Endothelial cell of umbilical vein (primary cell): Measurements from ENCODE around the gene NSD2. TPM values are rescaled to one million over a fixed set of nuclear protein-coding genes. Genes with fewer than 3 reads are reported as not detected.

Experiments used
- BruUV-seq: library from RNA; stranded (reverse); fragments of 400-500 nt; replicated peaks from 2 replicates; lab custom pipeline; 2021; lab: Mats Ljungman, UMichigan
- CTCF ChIA-PET: fragments of 300-600, 350-600 bp; sonication (Branson Sonifier 250); formaldehyde crosslinking; loops from one replicate; lab custom pipeline; 2021; ENCODE audit warnings: antibody characterized with exemption, inconsistent platforms; lab: Charles Lee
- POLR2A ChIA-PET: fragments of 300-600, 350-600 bp; sonication (Branson Sonifier 250); formaldehyde crosslinking; loops from one replicate; lab custom pipeline; 2021; ENCODE audit warnings: antibody characterized with exemption, inconsistent platforms; lab: Charles Lee
- DNase-seq: peaks from one replicate; pipeline ENCODE4 v3.0.0-alpha.2; 2011; ENCODE audit warnings: low read depth, low spot score
- FAIRE-seq: peaks from 2 replicates; lab custom pipeline; 2011; peaks lifted over from hg19 to GRCh38; lab: Jason Lieb, UNC
- H2AFZ ChIP-seq: 2 replicates; pipeline ENCODE4 v1.6.0; 2012; ENCODE audit warnings: low read depth, low read length, control low read depth, inconsistent platforms
- H3K27ac ChIP-seq: 2 replicates; pipeline ENCODE4 v1.5.1; 2011; ENCODE audit warnings: low read depth, mild to moderate bottlenecking, control low read depth, low read length, moderate library complexity; ENCODE audit not compliant: insufficient read depth
- H3K27me3 ChIP-seq, 2 experiments: 2 replicates each; pipeline versions ENCODE4 v1.6.0 to v1.6.1; 2011; ENCODE audit warnings: low read length in 2 of 2, mixed read lengths in 1 of 2; ENCODE audit not compliant: control insufficient read depth in 2 of 2, insufficient read depth in 2 of 2
- H3K36me3 ChIP-seq, 2 experiments: 2 replicates in 1 of 2; 3 replicates in 1 of 2; pipeline ENCODE4 v1.5.1; 2011; ENCODE audit warnings: low read length in 2 of 2, mild to moderate bottlenecking in 1 of 2, moderate library complexity in 1 of 2; ENCODE audit not compliant: control insufficient read depth in 2 of 2, insufficient read depth in 2 of 2; ENCODE audit errors: extremely low read depth in 1 of 2
- H3K4me1 ChIP-seq: 3 replicates; pipeline ENCODE4 v1.5.1; 2011; ENCODE audit warnings: mild to moderate bottlenecking, low read length; ENCODE audit not compliant: control insufficient read depth, insufficient read depth; ENCODE audit errors: extremely low read depth
- H3K4me2 ChIP-seq: 2 replicates; pipeline ENCODE4 v1.6.1; 2011; ENCODE audit warnings: low read length, control low read depth, mixed read lengths; ENCODE audit not compliant: insufficient read depth
- H3K4me3 ChIP-seq, 3 experiments: fragments of 200-600 bp in 1 of 3; sonication (generic), shearing (Covaris generic) in 1 of 3; replicated peaks in 1 of 3; 2 replicates each; pipeline ENCODE4 v1.5.1; 2011 to 2016; ENCODE audit warnings: control low read depth in 3 of 3, low read length in 3 of 3, mild to moderate bottlenecking in 2 of 3, inconsistent platforms in 1 of 3, low read depth in 1 of 3, moderate library complexity in 1 of 3; ENCODE audit not compliant: insufficient read depth in 1 of 3
- H3K79me2 ChIP-seq: 2 replicates; pipeline ENCODE4 v1.6.0; 2012; ENCODE audit warnings: low read length, inconsistent platforms; ENCODE audit not compliant: control insufficient read depth, insufficient read depth
- H3K9ac ChIP-seq: replicated peaks from 2 replicates; pipeline ENCODE3; 2011; ENCODE audit warnings: low read length, control low read depth; ENCODE audit not compliant: insufficient read depth; ENCODE audit errors: extremely low read depth
- H3K9me1 ChIP-seq: replicated peaks from 3 replicates; pipeline ENCODE4 v1.6.0; 2011; ENCODE audit warnings: mild to moderate bottlenecking, low read length; ENCODE audit not compliant: control insufficient read depth, insufficient read depth; ENCODE audit errors: extremely low read depth
- H3K9me3 ChIP-seq: replicated peaks from 2 replicates; pipeline ENCODE4 v1.5.1; 2012; ENCODE audit warnings: low read length, inconsistent platforms; ENCODE audit not compliant: control insufficient read depth, insufficient read depth
- H4K20me1 ChIP-seq: replicated peaks from 2 replicates; pipeline ENCODE3; 2011; ENCODE audit warnings: mild to moderate bottlenecking, low read length; ENCODE audit not compliant: control insufficient read depth, insufficient read depth; ENCODE audit errors: extremely low read depth
- CTCF ChIP-seq, 2 donors: IDR thresholded peaks; 1 replicate in 1 of 2; 2 replicates in 1 of 2; pipeline ENCODE4 v1.5.1; 2011; ENCODE audit warnings: low read length in 2 of 2, mild to moderate bottlenecking in 2 of 2, moderate library complexity in 2 of 2, control low read depth in 1 of 2, inconsistent platforms in 1 of 2, low read depth in 1 of 2; ENCODE audit not compliant: insufficient read depth in 1 of 2; ENCODE audit errors: extremely low read depth in 1 of 2
- EZH2 ChIP-seq: IDR thresholded peaks from 2 replicates; pipeline ENCODE4 v1.6.1; 2012; ENCODE audit warnings: borderline replicate concordance, low read depth, mild to moderate bottlenecking, moderate library complexity, low read length, inconsistent platforms; ENCODE audit not compliant: severe bottlenecking
- FOS ChIP-seq: IDR thresholded peaks from 2 replicates; pipeline ENCODE4 v1.6.1; 2011; ENCODE audit warnings: mild to moderate bottlenecking, low read length, moderate library complexity, borderline replicate concordance; ENCODE audit not compliant: insufficient read depth
- GATA2 ChIP-seq: IDR thresholded peaks from 2 replicates; pipeline ENCODE4 v1.7.0; 2011; ENCODE audit warnings: low read depth, mild to moderate bottlenecking, moderate library complexity, mixed read lengths, low read length; ENCODE audit not compliant: insufficient read length, insufficient read depth
- JUN ChIP-seq: IDR thresholded peaks from 2 replicates; pipeline ENCODE4 v1.6.1; 2011; ENCODE audit warnings: borderline replicate concordance, low read depth; ENCODE audit not compliant: insufficient read length, insufficient read depth
- MAX ChIP-seq: IDR thresholded peaks from 2 replicates; pipeline ENCODE4 v1.6.1; 2011; ENCODE audit not compliant: insufficient read depth, insufficient read length
- MYC ChIP-seq: IDR thresholded peaks from one replicate; pipeline ENCODE4 v1.6.1; 2011; ENCODE audit warnings: mild to moderate bottlenecking, low read depth, low read length
- POLR2A ChIP-seq: IDR thresholded peaks from 2 replicates; pipeline ENCODE4 v1.6.1; 2012; ENCODE audit warnings: low read depth, mild to moderate bottlenecking, control low read depth, low read length
- POLR2AphosphoS5 ChIP-seq: IDR thresholded peaks from 2 replicates; pipeline ENCODE4 v1.6.1; 2012; ENCODE audit warnings: low read depth, mild to moderate bottlenecking, control low read depth, low read length, moderate library complexity; ENCODE audit not compliant: insufficient read depth
- dilution Hi-C: fragments of 300-500 bp; cut with MboI; formaldehyde crosslinking; loops from one replicate; pipeline ENCODE4 v1.15.0; 2019; ENCODE audit warnings: low sequenced_read_pairs; ENCODE audit not compliant: extremely low pct_ligation_motif_present
- intact Hi-C: fragments of 100-400 bp; cut with micrococcal nuclease; formaldehyde crosslinking; loops from one replicate; pipeline ENCODE4 v1.10.0; 2022
- polyA plus RNA-seq, 4 experiments: library from polyadenylated mRNA; depleted of rRNA in 3 of 4; stranded (reverse) in 3 of 4; unstranded in 1 of 4; fragments of >200 nt; gene quantifications; 2 replicates each; pipeline versions ENCODE4 v1.2.1 to v1.2.3, GENCODE V29; 2011 to 2012; ENCODE audit warnings: missing spikeins in 1 of 4
- total RNA-seq: library from RNA; stranded (reverse); gene quantifications from 2 replicates; pipeline ENCODE4 v1.2.3, GENCODE V29; 2021

Gene NSD2
- total and polyA plus RNA-seq, 2 donors (not counting 3 experiments of a cell fraction or from before 2014, with no cell fraction given), result 31.3 to 171 TPM

GRCh38 chr4:1939664-1940509, 68.7 kb downstream of the NSD2 start:
- H3K36me3 ChIP-seq, result peaks cover 12 to 28% of the 10 kb centered on the region in 2 experiments
- peak overlapping the region; percentile 38 for H3K27ac ChIP-seq
- FAIRE-seq (peak; percentile 90), DNase-seq (peak; percentile 83)
- no peaks in the 10 kb centered on the region for H3K9me3 ChIP-seq
- H3K4me2 ChIP-seq, result peak overlapping the region; percentile 20
- no TSS peak for BruUV-seq
- TF ChIP-seq FOS (peak; percentile 43), POLR2A (no peak)
- POLR2A ChIA-PET, result no interaction called here
- CTCF ChIA-PET, result interaction anchor here (1.3 kb wide), 1 partner anchor 29 kb away, joined by 5 read pairs; no protein-coding TSS in a partner anchor
- dilution Hi-C loops, result no loop called here
- H3K4me1 ChIP-seq, result peaks cover 17% of the 10 kb centered on the region
- H3K27me3 ChIP-seq, result no peaks in the 10 kb centered on the region
- no peak overlapping the region for H3K4me3 ChIP-seq
- H3K9ac ChIP-seq, result no peak overlapping the region
- intact Hi-C loops, result loop anchor here (2.0 kb wide), 1 partner anchor 73 kb away; no protein-coding TSS in a partner anchor
- no peaks in the 10 kb centered on the region for H4K20me1 ChIP-seq
- peaks cover 18% of the 10 kb centered on the region for H3K79me2 ChIP-seq
- no peaks in the 10 kb centered on the region for H3K9me1 ChIP-seq
- H2AFZ ChIP-seq, result no peak overlapping the region

DNA sequence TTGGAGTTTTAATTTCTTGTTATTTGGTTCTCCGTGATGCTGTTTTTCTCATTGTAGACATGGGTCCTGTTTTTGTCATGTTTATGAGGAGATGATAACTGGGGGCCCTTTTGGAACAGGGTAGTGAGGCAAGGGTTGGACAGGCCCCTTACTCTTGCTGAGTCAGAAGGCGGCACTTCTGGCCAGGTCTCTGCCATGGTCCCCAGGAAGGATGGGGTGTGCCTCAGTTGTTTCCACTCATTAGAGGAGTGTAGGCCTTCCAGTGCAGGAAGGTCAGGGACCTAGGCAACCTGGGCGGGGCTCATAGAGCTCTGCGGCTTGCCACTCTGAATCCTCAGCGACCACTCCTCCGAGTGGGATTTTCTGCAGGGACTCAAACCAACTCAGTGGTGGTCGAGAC, 69.4 kb downstream of the NSD2 start:
- POLR2A ChIA-PET, result no interaction called here
- no TSS peak for BruUV-seq
- CTCF ChIA-PET, result interaction anchor here (1.3 kb wide), 1 partner anchor 30 kb away, joined by 5 read pairs; no protein-coding TSS in a partner anchor

More for the DNA sequence above, 69.4 kb downstream of the NSD2 start:
- Histone ChIP-seq H3K79me2 (peaks cover 20% of the 10 kb centered on the region), H3K27me3 (no peaks in the 10 kb centered on the region), H4K20me1 (no peaks in the 10 kb centered on the region), H3K36me3 (peaks cover 8 to 22% of the 10 kb centered on the region in 2 experiments), H3K27ac (peak overlapping the region; percentile 19), H3K4me3 (no peak overlapping the region), H3K9ac (no peak overlapping the region), H3K4me2 (peak overlapping the region; percentile 20), H3K9me1 (no peaks in the 10 kb centered on the region), H2AFZ (no peak overlapping the region), H3K4me1 (peaks cover 17% of the 10 kb centered on the region), H3K9me3 (no peaks in the 10 kb centered on the region)
- dilution Hi-C loops (no loop called here), intact Hi-C loops (loop anchor here (2.0 kb wide), 1 partner anchor 72 kb away; no protein-coding TSS in a partner anchor)
- FAIRE-seq, result no peak
- TF ChIP-seq MYC (no peak), EZH2 (no peak), POLR2A (no peak), FOS (no peak), JUN (no peak), MAX (no peak), CTCF (IDR thresholded peaks at IDR 0.05; ENCODE audit: extremely low read depth in 1 of 2, insufficient read depth in 1 of 2, low read depth in 1 of 2, low read length in 2 of 2) (no peak), POLR2AphosphoS5 (no peak), GATA2 (no peak)
- DNase-seq, result no peak
